ENCODE results near the gene MDM2.
"Not testable (repeated sequence)": the region's sequence is repeated elsewhere in the genome, so short reads cannot be mapped to it uniquely, and the experiment has no call there.

MDM2 gene

DNA sequence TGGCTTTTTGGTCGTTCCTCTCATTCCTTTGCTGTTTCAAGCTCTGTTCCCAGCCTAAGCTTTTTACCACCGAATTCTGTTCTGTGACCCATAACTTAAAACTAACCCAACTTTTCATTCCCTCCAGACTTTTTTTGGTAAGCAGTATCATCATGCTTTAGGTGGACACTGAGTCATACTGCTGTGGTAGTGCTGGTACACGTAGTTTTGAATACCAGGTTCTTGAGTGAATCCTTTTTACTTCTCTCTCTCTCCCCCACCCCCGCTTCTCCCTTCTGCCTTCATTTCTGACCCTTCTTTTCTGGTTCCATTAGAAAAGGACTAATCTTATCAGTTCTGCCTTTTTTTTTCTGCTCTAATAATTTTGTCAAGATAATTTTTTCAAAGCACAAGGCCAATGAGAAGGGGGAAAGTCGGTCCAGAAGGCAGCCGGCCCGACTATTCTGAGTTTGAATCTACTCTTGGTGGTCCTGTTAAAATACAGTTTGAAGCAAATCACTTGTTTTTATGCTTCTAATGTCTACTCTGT, 2.3 kb upstream of the MDM2 start:
- no peak for DNase-seq (ENCODE audit: low read depth in 3 of 3)

DNA sequence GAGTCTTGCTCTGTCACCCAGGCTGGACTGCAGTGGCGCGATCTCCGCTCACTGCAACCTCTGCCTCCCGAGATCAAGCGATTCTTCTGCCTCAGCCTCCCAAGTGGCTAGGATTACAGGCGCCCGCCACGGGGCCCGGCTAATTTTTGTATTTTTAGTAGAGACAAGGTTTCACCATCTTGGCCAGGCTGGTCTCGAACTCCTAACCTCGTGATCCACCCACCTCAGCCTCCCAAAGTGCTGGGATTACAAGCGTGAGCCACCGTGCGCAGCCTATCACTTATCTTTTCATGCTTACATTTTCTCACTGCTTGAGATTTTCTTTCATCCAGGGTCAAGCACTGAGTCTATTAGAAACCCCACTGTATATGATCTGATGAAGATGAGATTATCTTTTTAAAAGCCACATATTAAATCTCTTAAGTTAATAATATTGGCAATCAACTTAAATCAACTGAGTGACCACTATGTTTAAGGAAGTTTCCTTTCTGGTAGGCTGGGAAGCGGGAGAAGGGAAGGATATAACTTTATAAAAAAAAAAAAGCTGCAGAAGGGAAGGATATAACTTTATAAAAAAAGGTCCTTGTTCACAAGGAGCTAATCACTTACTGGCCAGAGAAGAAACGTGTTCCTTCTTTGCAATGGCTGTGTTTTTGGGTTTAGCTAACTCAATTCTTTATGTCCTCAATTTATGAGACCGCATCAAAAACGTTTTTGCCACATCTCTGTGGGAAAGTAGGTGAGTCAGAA, 1.3 kb upstream of the MDM2 start:
- DNase-seq (ENCODE audit: low read depth in 3 of 3), result no peak

DNA sequence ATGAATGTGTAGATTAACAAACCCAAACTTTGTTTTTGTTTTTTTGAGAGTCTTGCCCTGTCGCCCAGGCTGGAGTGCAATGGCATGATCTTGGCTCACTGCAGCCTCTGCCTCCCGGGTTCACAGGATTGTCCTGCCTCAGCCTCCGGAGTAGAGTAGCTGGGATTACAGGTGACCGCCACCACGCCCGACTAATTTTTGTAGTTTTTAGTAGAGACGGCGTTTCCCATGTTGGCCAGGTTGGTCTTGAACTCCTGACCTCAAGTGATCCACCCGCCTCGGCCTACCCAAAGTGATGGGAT, 752 bp upstream of the MDM2 start:
- DNase-seq (ENCODE audit: low read depth in 3 of 3), result not testable (repeated sequence)

DNA sequence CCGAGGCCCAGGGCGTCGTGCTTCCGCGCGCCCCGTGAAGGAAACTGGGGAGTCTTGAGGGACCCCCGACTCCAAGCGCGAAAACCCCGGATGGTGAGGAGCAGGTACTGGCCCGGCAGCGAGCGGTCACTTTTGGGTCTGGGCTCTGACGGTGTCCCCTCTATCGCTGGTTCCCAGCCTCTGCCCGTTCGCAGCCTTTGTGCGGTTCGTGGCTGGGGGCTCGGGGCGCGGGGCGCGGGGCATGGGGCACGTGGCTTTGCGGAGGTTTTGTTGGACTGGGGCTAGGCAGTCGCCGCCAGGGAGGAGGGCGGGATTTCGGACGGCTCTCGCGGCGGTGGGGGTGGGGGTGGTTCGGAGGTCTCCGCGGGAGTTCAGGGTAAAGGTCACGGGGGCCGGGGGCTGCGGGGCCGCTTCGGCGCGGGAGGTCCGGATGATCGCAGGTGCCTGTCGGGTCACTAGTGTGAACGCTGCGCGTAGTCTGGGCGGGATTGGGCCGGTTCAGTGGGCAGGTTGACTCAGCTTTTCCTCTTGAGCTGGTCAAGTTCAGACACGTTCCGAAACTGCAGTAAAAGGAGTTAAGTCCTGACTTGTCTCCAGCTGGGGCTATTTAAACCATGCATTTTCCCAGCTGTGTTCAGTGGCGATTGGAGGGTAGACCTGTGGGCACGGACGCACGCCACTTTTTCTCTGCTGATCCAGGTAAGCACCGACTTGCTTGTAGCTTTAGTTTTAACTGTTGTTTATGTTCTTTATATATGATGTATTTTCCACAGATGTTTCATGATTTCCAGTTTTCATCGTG, 612 bp downstream of the MDM2 start:
- DNase-seq (ENCODE audit: low read depth in 3 of 3), result peak; percentile 36 to 69 (median 52)

DNA sequence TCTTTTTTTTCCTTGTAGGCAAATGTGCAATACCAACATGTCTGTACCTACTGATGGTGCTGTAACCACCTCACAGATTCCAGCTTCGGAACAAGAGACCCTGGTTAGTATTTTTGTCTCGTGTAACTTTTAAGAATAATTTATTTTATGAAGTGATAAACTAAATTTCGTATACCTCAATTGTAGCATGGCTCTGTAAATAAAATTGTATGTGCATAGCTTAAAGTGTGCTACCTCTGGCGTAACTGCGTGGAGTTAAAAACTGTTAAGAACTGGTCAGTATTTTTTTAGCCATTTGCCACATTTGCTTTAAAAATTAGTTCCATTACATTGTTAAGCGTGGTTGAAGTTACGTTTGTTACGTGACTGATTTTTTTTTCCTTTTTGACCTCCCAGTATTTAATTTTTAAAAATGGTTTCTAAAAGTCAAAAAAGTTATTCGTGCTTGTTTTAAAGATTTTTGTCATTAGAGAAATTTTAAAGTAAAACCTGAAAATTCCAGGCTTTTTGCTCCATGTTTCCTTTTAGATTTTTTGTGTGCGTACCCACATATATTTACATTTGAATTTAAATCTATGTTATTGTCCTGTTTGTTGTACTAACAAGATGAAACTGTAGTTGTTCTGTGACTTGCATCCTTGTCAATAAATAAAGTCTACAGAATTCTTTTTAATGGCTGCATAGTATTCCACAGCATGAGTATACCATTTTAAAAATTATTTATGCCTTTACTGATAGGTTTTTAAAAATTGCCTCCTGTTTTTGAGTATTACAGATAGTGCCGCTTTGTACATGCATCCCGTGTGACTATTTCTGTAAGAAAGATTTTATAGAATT, 1.4 kb downstream of the MDM2 start:
- no peak for DNase-seq (ENCODE audit: low read depth in 3 of 3)

DNA sequence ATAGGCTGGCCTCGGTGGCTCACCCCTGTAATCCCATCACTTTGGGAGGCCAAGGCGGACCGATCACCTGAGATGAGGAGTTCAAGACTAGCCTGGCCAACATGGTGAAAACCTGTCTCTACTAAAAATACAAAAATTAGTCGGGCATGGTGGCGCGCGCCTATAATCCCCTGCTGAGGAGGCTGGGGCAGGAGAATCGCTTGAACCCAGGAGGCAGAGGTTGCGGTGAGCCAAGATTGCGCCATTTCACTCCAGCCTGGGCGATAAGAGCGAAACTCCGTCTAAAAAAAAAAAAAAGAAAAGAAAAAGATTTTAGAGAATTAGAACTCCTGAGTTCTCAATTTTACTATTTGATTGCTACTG, 2.0 kb downstream of the MDM2 start:
- not testable (repeated sequence) for DNase-seq (ENCODE audit: low read depth in 3 of 3)

DNA sequence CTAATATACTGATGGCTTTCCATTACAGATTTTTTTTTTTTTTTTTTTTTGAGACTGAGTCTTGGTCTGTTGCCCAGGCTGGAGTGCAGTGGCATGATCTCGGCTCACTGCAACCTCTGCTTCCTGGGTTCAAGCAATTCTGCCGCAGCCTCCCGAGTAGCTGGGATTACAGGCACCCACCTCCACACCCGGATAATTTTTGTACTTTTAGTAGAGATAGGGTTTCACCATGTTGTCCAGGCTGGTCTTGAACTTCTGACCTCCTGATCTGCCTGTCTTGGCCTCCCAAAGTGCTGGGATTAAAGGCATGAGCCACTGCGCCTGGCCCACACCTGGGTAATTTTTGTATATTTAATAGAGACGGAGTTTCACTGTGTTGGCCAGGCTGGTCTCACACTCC, 3.6 kb downstream of the MDM2 start:
- not testable (repeated sequence) for DNase-seq (ENCODE audit: low read depth in 3 of 3)

DNA sequence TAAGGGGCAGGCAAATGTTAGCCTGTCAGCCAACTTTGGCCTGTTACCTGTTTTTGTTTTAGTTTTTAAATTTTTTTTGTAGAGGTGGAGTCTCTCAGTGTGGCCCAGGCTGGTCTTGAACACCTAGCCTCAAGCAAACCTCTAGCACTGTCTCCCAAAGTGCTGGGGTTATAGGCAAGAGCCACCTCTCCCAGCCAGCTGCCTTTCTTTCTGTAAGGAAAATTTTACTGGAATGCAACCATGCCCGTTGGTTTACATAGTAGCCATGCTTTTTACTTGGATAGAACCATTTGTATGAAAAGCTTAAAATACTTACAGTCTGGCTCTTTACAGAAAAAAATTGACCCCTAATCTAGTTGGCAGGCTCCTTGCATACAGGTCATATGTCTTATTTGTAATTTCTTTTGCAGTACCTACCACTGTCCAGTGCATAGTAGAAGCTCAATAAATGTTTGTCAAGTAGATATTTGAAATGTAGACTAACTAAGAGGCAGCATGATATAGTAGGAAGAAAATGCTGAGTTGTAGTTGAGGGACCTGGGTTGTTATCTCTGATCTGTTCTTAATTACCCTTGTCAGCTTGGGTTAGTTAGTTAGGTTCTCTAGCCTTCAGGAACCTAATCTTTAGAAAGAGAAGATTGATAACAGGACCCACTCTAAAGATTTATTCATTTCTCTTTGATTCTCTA, 4.7 kb downstream of the MDM2 start:
- no peak for DNase-seq (ENCODE audit: low read depth in 3 of 3)

DNA sequence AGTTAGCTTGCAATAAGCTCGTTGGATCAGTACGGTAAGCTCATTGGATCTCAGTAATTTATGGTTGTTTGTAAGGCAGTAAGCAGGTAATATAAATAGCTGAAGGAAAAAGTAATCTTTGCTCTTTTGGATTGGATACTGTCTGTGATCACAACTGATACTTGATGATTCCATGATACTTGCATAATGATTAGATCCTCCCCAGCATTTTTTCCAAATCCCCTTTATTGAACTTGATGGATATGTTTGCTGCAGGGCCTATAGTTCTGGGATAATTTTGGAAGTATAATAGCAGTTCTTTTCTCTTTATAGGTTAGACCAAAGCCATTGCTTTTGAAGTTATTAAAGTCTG, 5.2 kb downstream of the MDM2 start:
- DNase-seq (ENCODE audit: low read depth in 3 of 3), result no peak

DNA sequence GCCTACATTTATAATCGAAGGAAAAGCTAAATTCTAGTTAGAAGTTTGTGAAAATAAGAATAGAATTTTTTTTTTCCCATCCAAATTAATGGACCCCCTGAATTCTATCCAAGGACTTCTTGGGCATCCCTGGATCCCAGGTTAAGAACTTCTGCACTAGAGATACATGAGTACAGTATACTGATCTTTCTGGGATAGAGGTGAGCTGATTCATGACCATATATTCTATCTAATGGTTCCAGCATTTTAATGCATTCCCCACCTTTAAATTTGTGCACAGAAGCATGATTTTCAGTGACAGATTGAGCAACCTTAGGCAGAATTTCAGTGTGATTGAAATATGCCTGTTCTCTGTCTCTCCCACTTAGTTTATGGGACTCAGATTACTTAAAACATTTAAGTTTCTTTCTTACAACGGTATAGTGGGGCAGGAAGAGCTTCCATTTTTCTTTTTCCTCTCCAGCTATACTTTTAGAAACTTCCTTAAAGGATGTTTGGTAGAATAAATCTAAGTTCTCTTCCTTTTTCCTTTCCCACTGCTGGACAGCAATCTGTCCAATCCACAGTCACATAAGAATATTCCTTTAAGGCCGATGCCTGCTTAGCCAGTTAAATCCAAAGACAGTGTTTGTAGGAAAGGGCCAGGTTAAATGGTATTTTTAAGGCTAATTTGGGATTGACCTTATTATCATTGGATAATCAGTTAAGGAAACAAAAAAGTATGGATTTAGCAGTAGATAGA, 6.7 kb downstream of the MDM2 start:
- no peak for DNase-seq (ENCODE audit: low read depth in 3 of 3)

DNA sequence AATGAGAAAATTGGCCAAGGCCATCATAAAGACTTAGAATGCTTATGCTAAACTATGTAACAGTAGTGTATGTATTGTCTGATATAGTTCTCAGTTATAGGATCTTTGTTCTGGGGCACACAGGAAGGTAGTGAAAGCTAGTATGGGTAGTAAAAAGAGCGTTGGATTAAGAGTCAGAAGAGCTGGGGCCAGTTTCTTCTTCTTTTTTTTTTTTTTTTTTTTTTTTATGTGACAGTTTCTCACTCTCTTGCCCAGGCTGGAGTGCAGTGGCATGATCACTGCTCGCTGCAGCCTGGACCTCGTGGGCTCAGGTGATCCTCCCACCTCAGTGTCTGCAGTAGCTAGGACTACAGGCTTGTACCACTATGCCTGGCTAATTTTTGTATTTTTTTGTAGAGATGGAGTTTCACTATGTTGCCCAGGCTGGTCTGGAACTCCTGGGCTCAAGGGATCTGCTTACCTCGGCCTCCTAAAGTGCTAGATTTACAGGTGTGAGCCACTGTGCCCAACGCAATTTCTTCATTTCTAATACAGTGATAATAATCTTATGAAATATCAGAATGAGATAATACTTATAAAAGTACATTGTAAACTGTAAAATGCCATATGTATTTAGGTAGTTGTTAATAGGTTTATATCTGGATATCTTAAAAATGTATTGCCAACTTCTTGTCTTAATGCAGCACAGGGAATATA, 7.4 kb downstream of the MDM2 start:
- DNase-seq (ENCODE audit: low read depth in 3 of 3), result no peak

DNA sequence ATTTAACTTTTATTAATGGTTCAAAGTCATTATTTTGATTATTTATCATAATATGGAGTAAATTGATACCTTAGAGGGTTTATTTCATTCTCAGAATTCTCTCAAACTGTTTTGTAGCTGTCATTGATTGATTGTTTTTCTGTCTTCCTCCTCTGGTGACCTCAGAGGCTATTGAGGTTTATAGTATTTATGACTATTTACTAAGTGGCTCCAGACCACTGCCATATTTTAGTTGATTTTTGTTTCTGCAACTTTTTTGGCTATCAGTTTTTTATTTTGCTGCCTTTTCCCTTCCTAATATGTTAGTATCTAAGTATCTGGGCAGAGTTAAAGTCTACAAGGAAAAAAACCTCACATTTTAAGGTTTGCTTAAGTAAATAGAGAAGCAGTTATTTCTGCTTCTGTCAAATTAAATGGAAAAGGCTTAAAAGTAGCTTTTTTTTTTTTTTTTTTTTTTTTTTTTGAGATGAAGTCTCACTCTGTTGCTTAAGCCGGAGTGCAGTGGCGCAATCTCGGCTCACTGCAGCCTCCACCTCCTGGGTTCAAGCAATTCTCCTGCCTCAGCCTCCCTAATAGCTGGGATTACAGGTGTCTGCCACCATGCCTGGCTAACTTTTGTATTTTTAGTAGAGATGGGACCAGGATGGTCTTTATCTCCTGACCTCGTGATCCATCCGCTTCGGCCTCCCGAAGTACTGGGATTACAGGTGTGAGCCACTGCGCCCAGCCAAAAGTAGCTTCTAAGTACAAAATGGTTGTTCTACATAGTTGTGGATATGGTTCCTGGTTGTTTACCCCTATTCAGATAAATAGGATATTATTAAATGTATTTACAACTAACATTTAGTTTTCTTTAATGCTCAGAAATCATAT, 8.2 kb downstream of the MDM2 start:
- DNase-seq (ENCODE audit: low read depth in 3 of 3), result no peak

DNA sequence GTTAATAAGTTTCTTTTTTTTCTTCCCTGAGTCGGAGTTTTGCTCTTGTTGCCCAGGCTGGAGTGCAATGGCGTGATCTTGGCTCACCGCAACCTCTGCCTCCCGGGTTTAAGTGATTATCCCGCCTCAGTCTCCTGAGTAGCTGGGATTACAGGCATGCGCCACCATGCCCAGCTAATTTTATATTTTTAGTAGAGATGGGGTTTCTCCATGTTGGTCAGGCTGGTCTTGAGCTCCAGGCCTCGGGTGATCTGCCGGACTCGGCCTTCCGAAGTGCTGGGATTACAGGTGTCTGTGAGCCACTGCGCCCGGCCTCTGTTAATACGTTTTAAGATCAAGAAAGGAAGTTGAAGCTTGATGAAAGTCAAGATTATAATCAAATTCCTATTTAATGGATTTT, 11.5 kb downstream of the MDM2 start:
- DNase-seq (ENCODE audit: low read depth in 3 of 3), result not testable (repeated sequence)

DNA sequence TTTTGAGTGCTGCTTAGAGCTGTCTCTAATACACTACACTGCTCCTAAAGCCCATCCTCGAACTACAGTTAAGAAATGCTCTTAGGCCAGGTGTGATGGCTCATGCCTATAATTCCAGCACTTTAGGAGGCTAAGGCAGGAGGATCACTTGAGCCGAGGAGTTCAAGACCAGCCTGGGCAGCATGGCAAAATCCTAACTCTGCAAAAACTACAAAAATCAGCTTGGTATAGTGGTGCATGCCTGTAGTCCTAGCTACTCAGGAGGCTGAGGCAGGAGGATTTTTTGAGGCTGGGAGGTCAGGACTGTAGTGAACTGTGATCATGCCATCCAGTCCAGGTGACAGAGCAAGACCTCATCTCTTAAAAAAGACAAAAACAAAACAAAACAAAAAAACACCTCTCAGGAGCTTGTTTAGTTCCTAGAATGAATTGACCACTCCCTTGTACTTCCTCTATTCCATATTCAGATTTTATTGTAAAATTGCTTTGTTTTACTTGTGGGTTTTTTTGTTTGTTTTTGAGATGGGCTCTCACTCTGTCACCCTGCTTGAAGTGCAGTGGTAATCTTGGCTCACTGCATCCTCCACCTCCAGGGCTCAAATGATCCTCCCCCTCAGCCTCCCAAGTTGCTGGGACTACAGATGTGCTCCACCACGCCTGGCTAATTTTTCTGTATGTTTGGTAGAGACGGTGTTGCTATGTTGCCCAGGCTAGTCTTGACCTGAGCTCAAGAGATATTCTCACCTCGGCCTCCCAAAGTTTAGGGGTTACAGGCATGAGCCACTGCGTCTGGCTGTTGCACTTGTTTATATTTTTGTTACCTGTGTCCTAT, 13.6 kb downstream of the MDM2 start:
- DNase-seq (ENCODE audit: low read depth in 3 of 3), result no peak

DNA sequence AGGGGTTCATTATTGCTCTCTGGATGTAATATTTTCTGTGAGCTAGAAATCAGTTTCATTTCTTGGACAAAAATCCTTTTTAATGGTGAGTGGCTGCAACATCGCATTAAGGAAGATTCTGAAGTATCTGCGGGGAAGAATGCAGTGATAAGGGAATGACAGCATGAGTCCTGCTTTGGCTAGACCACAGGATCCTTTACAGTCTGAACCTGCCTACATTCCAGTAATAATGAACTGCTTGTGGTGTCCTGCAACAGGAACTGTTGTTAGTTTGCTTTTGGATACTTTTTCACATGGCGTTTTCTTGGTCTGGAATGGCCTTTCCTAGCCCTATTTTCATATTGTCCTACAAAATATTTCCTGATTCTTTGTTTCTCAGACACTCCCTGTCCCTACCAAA, 15.7 kb downstream of the MDM2 start:
- no peak for DNase-seq (ENCODE audit: low read depth in 3 of 3)

DNA sequence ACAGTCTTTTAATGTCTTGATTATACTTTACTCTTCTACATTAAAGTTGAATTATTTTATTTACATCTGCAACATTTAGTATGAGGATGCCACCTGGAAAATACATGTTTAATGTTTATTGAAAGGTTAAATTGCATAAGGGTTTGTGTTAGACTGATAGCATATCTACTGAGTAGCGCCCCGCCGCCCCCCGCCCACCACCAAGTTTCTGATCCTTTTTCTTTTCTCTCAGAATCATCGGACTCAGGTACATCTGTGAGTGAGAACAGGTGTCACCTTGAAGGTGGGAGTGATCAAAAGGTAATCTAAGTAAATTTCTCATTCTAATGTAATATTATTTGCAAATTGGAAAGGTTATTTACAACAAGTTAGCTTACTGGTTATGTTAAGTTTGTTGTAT, 16.2 kb downstream of the MDM2 start:
- no peak for DNase-seq (ENCODE audit: low read depth in 3 of 3)

DNA sequence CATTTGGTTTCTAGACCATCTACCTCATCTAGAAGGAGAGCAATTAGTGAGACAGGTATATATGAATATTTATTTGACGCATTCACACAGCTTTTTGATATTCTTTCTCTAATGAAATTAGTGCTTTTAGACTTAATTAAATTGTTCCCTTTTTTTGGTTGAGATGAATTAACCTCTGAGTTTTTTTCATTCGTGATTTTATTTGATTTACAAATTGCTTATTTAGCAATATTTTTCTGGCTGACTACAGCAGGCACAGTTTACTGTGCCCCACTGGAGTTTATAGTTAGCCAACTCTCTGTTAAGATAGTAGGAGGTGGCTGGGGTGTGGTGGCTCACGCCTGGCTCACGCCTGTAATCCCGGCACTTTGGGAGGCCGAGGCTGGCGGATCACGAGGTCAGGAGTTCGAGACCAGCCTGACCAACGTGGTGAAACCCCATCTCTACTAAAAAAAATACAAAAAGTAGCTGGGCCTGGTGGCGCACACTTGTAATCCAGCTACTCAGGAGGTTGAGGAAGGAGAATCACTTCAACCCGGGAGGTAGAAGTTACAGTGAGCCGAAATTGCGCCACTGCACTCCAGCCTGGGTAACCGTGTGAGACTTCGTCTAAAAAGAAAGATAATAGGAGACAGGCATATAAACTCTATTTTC, 16.7 kb downstream of the MDM2 start:
- no peak for DNase-seq (ENCODE audit: low read depth in 3 of 3)

DNA sequence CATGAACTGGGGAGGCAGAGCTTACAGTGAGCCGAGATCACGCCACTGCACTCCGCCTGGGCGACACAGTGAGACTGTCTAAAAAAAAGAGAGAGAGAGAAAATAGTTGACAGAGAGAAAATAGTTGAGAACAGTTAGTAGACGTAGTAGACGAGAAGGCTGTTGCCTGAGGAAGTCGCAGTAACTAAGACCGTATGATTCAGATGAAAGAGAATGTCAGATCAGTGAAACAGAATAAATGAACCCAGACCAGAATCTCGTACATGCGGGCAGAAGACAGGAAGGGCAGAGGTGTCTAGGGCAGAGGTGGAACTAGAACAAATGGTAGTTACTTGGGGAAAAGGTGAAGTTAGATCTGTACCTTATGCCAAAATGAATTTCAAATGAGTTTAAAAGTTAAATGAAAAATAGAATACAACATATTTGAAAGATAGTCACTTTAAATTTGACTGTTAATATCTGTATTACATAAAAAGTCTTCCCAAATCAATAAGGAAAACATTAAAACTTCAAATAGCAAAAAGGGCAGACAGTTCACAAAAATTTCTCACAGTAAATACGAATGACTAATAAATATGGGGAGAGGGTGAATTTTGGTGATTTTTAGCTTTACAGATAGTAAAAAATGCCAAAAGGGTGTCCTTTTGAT, 17.7 kb downstream of the MDM2 start:
- no peak for DNase-seq (ENCODE audit: low read depth in 3 of 3)

Data from stimulated activated CD4-positive, alpha-beta T cell treated with anti-CD3 and anti-CD28 coated beads, TNF-alpha, amount 100 ng/mL, for 24 hours (primary cell).